ENCODE data around the gene GABARAPL2.

The GABARAPL2 gene

DNA sequence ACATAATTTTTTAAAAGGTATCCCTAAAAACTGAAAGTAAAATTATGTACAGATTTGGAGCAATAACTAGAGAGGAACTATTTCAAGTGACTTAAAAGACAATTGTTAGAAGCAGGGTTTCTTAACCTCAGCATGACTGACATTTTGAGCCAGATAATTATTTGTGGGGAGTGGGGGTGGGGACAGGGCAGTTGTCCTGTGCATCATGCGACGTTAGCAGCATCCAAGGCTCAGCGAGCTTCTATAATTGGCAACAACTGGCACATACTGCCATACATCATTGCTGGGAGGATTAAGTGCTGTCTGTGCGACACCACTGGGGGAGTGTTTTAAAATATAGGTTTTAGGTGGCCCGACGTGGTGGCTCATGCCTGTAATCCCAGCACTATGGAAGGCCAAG lies 27.1 kb downstream of the GABARAPL2 start:
- DNase-seq, result no peak

- DNase-seq, result peak; percentile 4
Measured at GRCh38 chr16:75593825-75594820, 27.9 kb downstream of the GABARAPL2 start.

- DNase-seq, result no peak
Measured at GRCh38 chr16:75599452-75600277, 33.5 kb downstream of the GABARAPL2 start.

GRCh38 chr16:75603241-75603640 lies 37.1 kb downstream of the GABARAPL2 start:
- no peak for DNase-seq

DNA sequence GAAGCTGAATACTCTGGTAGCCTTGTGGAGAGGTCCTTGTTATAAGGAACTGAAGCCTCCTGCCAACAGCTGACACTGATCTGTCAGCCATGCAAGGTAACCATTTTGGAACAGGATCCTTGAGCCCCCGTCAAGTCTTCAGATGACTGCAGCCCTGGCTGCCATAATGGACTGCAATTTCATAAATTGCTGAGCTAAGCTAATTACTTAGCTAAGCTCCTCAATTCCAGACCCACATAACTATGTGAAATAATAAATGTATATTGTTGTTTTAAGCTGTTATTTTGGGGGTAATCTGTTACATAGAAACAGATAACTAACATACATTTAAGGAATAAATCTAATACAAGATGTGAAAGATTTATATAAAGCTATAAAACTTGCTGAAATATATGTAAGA lies 40.3 kb downstream of the GABARAPL2 start:
- no peak for DNase-seq

DNA sequence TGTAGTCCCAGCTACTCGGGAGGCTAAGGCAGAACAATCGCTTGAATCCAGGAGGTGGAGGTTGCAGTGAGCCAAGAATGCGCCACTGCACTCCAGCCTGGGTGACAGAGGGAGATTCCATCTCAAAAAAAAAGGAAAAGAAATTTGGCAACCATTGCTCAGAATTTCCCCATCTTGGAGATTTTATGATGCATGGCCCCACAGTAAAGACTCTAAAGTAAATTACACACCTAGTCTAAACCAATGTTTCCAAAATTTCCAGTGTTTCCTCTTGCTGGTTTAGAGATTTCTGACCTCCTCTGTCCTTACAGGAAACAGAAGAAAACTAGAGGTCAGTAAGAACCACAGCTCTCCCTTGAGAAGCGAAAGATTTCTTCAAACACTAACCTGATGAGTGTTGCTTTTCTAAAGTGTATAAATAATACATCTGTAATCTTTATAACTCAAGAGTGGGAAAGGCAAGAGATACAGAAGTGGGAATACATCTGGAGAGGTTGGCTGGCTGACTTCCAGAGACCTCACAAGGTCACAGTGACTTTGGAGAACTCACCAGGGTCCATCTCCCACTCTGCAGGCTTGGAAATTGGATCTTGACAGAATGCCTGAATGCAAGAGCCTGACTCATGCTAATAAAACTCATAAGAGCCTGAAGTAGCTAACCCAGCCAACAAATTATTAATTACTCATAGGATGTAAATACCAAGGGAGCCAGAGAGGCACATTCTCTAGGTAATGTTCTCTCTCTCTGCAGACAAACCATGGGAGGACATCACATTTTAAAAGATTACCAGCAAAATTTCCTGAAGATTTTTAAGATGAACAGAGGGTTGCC lies 48.1 kb downstream of the GABARAPL2 start:
- no peak for DNase-seq

DNA sequence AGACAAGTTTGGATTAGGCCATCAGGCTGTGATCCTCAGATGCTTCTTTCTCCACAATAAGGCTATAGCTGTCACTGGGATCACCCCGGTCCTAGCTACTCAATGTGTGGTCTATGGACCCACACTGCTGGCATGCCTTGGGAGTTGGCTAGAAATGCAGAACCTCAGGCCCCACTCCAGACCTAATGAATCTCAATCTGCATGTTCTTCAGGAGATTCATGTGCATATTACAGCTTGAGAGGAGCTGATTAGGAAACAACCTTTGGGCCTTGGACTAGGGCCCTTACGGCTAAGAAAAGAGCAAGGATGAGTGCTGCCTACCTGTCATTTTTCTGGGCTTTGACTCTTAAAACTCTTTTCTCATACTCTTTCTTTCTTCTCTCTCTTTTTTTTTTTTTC lies 49.4 kb downstream of the GABARAPL2 start:
- no peak for DNase-seq

DNA sequence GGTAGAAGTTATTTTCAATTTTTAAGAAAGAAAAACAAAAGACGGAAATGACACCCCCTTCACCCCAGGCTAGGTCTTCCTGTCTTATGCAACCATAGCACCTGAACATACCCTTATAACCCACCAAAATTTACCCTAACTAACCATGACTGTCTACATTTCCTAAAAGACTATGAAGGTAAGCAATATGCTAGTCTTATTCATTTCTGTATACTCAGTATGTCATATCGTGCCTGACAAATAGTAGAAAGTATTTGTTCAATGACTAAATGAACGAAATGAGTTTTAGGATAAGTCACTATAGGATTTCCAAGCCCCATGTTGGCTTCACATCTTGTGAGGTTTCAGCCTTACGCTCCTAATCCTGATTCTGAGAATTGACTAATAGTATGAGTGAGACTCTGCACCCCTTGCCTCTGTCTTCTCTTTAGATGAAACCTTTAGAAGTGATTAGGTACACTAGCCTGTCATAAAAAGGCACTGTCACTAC lies 50.4 kb downstream of the GABARAPL2 start:
- DNase-seq, result no peak

DNA sequence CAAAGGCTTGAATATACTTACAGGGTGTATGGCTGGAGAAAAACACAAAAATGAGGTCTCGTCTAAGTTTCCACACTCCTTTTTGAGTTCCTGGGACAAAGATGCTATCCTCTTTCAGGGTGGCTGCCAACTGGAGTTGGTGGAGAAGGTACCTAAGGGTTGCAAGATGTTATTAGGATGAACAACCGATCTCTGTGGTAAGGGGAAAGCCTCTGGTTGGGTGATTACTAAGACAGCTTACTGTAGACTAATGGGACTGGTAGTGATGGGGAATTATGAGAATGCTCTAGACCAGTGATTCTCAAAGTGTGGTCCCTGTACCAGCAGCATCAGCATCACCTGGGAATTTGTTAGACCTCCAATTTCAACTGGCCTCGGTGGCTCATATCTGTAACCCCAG lies 50.9 kb downstream of the GABARAPL2 start:
- DNase-seq, result no peak

DNA sequence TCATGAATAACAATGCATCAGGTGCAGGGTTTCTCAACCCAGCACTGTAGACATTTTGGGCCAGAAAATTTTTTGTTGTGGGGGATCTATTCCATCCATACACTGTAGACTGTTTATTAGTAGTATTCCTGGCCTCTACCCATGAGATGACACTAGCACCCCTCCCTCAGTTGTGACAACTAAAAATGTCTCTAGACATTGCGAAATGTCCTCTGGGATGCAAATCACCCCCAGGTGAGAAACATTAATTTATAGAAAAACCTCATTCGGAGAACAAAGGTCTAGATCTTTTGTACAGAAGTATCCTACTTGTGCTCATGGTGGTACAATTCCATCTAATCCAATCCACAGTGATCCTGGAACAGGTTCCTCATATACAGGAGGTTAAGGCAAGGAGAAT lies 52.6 kb downstream of the GABARAPL2 start:
- DNase-seq, result no peak

DNA sequence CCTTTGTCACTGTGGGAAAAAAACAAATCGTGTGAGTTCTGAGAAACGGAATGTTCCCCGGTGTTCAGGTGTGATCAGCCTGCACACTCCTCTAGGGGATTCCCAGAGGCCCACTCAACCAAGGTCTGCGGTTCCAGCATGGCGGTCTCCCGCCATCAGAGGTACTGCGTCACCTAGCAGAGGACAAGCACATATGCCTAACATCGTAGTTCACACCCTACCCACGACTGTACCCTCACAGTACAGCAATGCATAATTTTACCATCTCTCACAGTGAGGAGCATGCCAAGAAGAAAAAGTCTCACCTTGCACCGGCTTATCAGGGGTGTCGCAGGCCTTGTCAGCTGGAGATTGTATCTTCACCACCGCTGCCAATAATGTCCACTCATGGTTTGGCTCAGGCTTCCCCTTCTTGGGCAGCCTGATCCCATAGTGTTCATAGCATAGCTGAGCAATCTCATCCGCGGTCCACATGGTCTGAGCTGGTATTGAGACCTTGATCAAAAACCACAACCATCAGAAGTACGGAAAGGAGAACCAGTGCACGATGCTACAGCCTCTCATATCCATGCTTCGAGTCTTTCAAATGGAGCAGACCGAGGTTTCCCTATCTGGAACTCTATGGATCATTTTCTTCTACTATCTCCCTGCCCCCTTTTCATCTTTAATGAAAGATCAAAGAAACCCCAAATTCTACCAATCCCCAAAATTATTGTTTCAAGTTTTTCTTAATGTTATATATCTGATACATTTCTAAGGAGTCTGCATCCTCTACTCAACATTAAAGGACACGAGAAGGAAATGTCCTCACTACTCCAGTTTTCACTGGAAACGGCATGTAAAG lies 54.4 kb downstream of the GABARAPL2 start:
- DNase-seq, result no peak

DNA sequence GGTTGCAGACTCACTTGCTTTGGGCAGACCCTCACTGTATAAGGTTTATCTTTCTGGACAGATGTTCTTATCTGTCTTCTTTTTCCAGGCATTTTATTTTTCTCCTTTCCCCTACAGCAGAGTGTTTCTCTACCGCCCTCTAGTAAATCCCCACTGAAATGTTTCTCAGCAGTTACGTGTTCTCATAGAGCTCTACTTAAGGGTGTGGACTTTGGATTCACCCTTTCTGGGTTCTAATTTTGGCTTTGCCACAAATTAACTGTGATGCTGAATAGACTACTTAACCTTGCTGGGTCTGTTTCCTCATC lies 54.9 kb downstream of the GABARAPL2 start:
- no peak for DNase-seq

- DNase-seq, result peak; percentile 94
Measured at GRCh38 chr16:75622761-75623605, 56.8 kb downstream of the GABARAPL2 start, which contains the start of gene ADAT1. Gene ADAT1, minus strand, starts transcription at chr16:75623281. Its CDS starts 2,482 bp downstream, at chr16:75620799.

- DNase-seq, result no peak
Measured at GRCh38 chr16:75624921-75625334, 58.7 kb downstream of the GABARAPL2 start.

GRCh38 chr16:75626806-75627205 lies 60.6 kb downstream of the GABARAPL2 start:
- DNase-seq, result no peak
